ENCODE results near the gene PPM1E.
"Not testable (repeated sequence)": the region's sequence is repeated elsewhere in the genome, so short reads cannot be mapped to it uniquely, and the experiment has no call there.

PPM1E gene

DNA sequence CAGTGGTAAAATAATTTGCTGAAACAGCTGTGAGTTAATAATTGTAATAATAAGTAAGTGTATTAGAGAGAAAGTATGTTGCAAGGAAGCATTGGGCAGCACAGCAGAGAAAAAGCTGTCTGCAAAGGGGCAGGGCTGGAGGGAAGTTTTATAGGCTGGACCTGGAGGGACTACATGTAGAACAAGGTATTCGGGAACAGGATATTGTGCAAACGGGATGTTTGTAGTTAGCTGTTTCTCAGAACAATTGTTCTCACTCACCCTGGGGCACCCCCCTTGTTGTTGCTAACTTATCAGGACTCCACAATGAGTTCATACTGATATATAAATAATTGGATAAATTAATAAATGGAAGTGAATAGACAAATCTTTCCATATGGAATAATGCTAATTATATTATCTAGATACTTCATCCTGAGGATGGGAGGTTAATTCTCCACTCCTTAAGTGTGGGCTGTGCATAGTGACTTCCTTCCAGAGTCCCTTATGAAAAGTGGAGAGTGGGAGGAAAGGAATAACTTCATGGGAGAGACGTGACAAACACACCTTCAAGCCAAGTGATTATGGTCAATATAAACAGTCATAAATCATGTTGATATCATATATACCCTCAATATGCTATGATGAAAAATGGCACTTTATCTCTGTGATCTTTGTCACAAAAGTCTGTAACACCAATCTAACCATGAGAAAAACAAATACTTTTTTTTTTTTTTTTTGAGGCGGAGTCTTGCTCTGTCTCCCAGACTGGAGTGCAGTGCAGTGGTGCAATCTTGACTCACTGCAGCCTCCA is 85.4 kb downstream of the PPM1E start:
- DNase-seq (ENCODE audit: low read depth in 3 of 3): no peak

DNA sequence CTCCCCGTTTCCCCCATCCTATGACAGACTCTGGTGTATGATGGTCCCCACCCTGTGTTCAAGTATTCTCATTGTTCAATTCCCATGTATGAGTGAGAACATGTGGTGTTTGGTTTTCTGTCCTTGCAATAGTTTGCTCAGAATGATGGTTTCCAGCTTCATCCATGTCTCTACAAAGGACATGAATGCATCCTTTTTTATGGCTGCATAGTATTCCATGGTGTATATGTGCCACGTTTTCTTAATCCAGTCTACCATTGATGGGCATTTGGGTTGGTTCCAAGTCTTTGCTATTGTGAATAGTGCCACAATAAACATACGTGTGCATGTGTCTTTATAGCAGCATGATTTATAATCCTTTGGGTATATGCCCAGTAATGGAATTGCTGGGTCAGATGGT is 90.8 kb downstream of the PPM1E start:
- not testable (repeated sequence) for DNase-seq (ENCODE audit: low read depth in 3 of 3)

DNA sequence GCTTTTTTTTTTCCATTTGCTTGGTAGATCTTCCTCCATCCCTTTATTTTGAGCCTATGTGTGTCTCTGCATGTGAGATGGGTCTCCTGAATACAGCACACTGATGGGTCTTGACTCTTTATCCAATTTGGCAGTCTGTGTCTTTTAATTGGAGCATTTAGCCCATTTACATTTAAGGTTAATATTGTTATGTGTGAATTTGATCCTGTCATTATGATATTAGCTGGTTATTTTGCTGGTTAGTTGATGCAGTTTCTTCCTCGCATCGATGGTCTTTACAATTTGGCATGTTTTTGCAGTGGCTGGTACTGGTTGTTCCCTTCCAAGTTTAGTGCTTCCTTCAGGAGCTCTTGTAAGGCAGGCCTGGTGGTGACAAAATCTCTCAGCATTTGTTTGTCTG is 94.5 kb downstream of the PPM1E start:
- not testable (repeated sequence) for DNase-seq (ENCODE audit: low read depth in 3 of 3)

DNA sequence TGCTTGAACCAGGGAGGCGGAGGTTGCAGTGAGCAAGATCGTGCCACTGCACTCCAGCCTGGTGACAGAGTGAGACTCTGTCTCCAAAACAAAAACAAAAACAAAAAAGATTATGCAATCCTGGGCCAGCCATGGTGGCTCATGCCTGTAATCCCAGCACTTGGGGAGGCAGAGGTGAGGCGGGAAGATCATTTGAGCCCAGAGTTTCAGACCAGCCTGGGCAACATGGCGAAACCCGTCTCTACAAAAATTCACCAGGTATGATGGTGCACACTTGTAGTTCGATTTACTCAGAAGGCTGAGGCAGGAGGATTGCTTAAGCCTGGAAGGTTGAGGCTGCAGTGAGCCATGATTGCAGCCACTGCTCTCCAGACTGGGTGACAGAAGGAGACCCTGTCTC is 109.6 kb downstream of the PPM1E start:
- no peak for DNase-seq (ENCODE audit: low read depth in 3 of 3)

DNA sequence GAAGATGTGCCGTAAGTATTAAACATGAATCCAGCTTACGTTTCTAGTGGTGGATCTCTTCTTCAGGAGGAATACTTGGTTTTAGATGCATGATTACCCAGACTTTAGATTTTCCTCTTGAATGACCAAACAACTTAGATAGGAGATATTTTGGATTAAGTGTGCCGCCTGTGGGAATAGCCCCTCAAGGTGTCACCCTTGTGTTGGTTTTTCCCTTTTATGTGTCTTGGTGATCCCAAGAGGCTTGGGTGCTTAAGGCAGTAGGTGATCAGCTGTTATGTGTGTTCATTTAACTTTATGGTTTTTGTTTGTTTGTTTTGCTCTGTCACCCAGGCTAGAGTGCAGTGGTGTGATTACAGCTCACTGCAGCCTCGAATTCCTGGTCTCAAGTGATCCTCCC is 115.1 kb downstream of the PPM1E start:
- DNase-seq (ENCODE audit: low read depth in 3 of 3): no peak

DNA sequence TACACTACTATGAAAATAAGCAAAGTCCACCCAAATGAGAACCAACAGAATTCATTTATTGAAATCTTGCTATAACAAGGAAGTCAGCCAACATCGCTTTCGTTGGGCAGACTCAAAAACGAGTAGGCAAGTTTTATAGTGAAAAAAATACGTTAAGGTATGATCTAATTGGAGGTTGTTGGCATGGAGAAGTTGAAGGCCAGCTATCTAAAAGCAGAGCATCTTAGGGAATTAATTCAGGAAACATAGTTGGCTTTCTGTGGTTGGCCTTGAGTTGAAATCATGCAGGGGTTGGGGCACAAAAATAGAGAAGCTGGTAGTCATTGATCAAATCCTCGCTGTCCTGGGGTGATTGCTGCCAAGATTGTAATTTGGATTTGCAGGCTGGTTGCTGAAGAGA is 118.3 kb downstream of the PPM1E start:
- no peak for DNase-seq (ENCODE audit: low read depth in 3 of 3)

DNA sequence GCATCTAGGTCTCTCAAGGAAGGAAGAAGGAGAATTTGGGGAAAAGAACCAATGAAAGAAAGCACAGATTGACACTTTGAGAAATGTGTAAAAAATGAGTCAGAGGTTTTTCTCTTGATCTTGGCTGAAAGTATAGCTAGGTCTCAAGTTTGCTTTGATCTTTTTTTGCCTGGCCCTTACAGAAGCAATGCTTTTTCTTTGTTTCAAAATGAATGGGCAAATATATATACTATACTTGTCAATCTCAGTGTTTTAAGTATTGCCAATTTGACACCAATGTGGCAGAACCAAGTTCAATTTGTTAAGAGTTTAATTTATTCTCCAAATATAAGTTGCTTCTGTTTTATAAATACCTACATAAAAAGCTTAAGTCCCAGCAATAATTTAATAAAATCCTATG is 119.6 kb downstream of the PPM1E start:
- no peak for DNase-seq (ENCODE audit: low read depth in 3 of 3)

DNA sequence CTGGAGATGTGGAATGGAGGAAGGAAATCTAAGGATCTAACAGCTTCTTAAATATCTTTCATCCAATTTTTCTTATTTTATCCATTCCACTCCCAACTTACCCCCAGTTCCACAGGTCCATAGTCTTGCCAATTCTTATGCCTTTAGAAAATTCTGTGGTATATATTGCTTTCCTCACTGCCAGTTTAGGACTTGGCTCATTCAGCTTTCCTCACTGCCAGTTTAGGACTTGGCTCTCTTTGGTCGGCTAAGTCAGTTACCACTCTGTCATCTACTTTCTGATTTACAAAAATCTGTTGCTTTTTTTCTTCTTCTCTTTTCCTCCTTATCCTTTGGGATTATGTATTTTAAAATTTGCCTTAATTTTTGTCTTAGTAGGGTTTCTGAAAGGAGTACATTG is 128.5 kb downstream of the PPM1E start:
- no peak for DNase-seq (ENCODE audit: low read depth in 3 of 3)

DNA sequence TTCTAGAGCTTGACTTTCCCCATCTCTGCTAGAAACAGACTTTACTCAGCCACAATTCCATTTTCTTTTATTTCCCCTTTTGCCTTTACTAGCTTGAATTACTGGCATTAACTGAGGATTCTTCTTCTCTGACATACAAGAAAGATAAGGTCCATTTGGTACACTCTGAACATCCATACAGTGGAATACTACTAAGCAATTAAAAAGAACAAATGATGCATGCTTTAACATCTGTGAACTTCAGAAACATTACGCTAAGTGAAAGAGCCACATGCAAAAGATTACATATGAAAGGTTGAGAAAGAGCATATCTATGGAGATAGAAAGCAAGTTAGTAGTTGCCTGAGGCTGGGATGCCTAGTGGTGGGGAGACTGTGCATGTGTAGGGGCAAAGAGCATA is 130.9 kb downstream of the PPM1E start:
- DNase-seq (ENCODE audit: low read depth in 3 of 3): no peak

DNA sequence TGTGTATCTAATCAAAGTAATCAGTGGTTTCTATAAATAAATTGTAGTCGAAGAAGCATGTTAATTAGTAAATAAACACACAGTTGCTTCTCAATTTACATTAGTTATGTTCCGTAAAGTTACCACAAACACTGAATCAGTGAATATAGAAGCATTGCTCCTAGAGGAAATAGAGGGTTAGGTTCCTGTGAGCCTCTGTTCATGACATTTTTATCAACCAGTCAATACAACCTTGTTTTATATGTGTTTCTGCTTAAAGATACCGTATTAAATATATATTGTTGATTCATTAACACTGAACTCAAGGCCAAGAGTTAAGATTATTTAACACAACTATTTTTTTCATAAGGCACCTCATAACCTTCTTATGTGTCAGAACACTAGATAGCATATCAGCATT is 134.3 kb downstream of the PPM1E start:
- no peak for DNase-seq (ENCODE audit: low read depth in 3 of 3)

DNA sequence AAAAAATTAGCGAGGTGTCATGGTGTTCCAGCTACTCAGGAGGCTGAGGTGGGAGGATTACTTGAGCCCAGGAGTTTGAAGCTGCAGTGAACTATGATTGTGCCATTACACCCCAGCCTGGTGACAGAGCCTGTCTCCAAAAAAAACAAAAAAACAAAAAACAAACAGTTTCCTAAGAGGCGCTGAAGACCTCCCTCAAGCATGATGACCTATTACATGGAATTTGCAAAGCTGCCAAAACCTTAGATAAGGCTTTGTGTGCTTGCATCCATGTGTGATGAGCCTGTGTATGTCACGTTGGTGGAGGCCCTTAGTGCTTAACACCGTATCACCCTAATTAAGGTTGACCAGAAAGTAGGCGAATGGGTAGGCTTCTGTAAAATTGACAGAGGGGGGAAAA is 143.5 kb downstream of the PPM1E start:
- DNase-seq (ENCODE audit: low read depth in 3 of 3): no peak

DNA sequence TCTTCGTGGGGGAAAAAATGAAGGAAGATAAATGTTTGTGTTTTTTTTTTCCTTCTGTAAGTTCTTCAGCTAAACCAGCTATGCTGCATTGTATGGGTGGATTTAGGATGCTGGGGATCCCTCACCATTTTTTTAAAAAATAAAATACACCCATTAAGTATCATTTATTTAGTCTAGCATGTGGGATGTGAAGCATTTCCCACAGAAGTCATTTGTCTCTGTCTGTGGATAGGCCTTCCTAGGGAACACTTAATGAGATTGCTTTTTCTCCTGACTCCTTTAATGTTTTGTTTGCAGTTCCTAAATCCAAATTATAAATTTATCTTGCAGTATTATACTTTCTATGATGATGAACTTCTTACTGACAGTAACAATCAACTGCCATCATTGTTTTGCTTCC is 146.7 kb downstream of the PPM1E start:
- no peak for DNase-seq (ENCODE audit: low read depth in 3 of 3)

DNA sequence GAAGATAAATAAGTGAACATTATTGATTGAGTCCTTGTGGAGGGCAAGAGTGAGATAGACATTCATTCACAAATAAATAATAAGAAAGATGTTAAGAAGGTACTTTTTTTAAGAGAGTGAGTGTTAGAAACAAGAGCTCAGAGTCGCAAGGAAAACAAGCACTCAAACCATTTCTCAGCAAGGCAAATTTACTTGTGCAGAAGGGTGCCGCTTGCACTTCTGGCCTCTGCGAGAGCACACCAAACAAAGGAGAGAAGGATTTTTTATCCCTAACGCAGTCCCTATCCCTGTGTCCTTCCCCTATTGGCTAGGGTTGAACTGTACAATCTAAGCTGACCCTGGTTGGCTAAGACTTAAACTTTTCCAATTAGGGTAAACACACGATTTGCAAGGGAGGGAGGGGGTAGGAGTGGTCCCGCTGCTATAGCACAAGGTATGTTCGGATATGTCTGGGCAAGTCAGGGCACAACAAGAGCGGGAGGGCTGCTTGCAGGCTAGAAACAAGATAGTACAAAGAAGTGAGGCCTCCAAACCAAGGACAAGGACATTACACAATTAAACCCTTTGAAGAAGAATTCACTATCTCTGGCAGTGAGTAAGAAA is 156.2 kb downstream of the PPM1E start:
- DNase-seq (ENCODE audit: low read depth in 3 of 3): no peak

DNA sequence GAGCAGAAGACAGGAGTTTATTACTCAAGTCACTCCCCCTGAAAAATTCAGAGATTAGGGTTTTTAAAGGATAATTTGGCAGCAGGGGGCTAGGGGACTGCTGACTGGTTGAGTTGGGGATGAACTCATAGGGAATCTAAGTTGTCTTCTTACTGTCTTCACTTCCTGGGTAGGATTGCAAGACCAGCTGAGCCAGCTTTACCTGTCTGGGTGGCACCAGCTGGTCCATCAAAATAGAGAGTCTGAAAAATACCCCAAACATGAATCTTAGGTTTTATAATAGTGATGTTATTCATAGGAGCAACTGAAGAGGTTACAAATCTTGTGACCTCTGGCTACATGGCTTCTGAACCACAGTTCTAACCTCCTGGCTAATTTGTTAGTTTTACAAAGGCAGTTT is 157.9 kb downstream of the PPM1E start:
- DNase-seq (ENCODE audit: low read depth in 3 of 3): no peak

DNA sequence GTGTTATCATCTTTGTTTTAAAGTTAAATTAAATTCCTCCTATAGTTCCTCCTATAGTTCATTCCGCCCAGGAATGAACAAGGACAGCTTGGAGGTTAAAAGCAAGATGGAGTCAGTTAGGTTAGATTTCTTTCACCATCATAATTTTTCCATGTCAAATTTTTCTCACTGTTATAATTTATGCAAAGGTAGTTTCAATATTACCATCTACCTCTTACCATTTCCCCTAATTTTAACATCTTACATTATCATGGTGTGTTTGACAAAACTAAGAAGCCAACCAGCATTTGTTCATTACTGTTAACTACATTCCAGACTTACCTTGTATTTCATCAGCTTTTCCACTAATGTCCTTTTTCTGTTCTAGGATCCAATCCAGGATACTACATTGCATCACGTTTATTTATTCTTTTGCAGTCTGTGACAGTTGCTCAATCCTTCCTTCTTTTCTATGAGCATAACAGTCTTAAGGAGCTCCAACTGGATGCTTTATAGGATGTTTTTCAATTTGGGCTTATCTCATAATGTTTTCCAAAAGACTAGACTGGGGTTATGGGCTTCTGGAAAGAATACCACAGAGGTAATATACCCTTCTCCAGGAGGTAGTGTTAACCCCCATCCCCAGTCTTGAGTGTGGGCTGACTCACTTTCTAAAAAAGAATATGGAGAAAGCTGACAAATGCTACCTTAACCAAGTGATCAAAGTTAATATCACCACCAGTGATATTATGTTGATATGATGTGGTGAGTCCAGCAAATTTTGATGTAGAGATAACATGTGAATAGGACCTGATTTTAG is 158.5 kb downstream of the PPM1E start:
- no peak for DNase-seq (ENCODE audit: low read depth in 3 of 3)

DNA sequence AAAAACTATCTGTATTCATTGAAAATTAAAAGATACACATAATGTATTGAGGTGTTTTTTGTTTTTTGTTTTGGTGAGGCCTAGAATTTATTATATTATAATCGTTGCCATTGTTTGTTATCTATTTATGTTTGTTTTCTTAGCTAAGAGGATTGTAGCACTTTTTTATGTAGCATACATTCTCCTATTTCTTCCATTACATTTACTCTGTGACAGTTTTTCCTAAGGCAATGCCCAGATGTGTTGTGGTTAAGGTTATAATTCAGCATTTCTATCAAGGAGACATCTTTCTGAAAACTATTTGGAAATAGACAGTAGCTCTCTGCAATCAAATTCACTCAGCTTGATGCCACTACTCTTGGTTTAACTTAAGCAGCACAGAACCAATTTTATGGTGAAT is 161.6 kb downstream of the PPM1E start:
- no peak for DNase-seq (ENCODE audit: low read depth in 3 of 3)

DNA sequence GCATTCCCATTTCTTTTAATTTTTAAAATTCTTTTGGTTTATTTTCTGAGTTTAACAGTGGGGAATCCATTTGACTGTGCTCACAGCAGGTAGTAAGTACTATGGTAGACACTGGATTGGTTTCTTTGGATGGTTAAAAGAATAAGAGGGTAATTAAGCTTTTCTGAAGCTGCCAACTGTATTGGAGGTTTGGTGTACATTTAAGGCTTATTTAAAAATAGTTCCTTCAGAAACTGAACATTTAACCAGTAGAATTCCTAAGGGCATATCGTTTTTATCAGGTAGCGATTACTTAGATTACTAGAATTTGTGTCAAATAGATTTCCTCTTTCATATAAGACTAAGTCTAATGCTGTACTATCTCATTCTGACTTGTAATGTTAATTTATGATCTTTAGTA is 162.4 kb downstream of the PPM1E start:
- no peak for DNase-seq (ENCODE audit: low read depth in 3 of 3)

DNA sequence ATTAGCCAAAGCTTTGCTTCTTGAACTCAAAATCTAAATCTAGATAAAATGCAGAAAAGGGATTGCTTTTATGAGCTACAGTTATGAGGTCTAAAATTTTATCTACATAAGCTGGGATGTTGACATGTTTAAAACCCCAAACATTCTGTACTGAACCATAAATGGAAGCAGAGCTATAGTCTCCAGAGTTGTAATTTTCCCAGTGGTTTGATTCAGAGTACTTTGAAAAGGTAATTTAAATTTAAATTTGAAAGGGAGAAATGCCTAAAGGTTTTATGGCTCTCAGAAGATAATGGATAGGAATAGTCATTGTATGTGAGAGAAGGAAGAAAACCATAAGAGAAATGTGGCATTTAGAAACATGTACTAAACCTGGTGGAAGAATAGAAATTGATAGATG is 163.2 kb downstream of the PPM1E start:
- DNase-seq (ENCODE audit: low read depth in 3 of 3): no peak

DNA sequence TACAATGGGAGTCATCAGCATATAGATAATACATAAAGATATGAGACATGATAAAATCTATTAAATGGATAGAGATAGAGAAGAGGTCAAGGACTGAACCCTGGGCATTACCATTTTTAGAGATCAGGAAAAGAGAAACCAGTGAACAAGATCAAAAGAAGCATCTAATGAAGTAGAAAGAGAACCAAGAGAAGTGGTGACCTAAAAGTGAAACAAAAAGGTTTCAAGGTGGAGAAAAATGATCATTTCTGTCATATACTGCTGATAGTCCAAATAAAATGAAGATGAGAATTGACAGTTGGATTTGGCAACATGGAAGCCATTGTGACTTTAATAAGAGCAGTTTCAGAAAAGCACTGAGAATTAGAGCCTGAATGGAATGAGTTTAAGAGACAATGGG is 165.1 kb downstream of the PPM1E start:
- no peak for DNase-seq (ENCODE audit: low read depth in 3 of 3)

DNA sequence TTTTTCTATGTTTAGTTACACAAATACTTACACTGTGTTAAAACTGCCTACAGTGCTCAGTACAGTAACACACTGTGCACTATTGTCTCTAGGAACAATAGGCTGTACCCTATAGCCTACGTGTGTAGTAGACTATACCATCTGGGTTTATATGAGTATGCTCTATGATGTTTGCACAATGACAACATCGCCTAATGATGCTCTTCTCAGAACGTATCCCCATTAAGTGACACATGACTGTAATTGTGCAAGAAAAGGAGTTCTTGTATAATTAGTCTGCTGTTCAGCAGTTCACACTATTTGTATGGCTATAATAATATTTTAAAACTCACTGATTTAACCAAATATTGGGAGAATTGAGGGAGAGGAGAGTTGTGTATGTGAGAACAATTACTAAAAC is 177.3 kb downstream of the PPM1E start:
- DNase-seq (ENCODE audit: low read depth in 3 of 3): no peak

DNA sequence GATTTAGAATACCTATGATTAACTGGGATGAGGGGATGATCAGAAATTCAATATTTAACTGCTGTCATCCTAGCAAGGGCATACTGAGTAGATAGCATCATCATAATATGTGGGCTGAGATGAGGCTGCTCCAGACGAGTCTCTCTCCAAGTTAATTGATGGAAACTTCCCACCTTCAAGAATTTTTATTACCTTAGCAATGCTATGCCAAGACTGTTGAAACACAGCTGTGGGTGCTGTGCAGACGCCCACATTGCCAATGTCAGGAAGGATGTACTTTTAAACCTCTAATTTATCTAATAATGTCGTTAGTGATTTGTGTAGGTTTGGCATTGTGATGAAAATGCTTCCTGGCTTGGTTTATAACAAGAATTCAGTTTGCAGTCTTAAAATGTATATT is 180.6 kb downstream of the PPM1E start:
- no peak for DNase-seq (ENCODE audit: low read depth in 3 of 3)

DNA sequence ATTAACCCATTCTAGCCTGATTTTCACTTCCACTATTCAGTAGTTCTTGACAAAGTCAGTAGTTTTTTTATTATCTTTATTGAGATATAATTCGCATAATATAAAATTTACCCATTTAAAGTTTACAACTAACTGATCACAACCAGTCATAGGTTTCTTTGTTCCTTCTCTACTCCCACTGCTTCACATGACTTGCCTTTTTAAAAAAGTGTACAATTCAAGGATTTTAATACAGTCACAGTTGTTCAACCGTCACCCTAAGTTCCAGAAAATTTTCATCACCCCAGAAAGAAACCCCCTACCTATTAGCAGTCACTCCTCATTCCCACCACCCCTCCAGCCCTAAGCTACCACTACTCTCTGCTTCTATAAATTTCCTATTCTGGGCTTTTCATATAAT is 188.5 kb downstream of the PPM1E start:
- no peak for DNase-seq (ENCODE audit: low read depth in 3 of 3)

DNA sequence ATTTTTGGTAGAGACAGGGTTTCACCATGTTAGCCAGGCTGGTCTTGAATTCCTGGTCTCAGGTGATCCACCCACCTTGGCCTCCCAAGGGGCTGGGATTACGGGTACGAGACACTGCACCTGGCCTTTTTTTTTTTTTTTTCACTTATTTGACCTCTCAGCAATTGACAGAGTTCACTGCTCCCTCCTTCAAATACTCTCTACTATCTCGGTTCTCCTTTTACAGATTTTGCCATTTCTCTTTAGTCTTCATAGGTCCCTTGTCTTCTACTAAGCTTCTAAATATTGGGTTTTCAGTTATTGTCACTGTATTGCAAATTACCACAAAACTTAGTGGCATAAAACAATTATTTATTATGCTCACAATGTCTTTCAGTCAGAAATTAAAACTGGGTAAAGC is 191.8 kb downstream of the PPM1E start:
- DNase-seq (ENCODE audit: low read depth in 3 of 3): no peak
